ENCODE data around the gene EML2. TPM values are rescaled to one million over a fixed set of nuclear protein-coding genes. Genes with fewer than 3 reads are reported as not detected.

EML2 gene
- total and polyA plus RNA-seq, 2 of the 8 experiments (the other 6 are each of a cell fraction or from before 2014, with no cell fraction given) = 28.8 to 29.4 TPM

DNA sequence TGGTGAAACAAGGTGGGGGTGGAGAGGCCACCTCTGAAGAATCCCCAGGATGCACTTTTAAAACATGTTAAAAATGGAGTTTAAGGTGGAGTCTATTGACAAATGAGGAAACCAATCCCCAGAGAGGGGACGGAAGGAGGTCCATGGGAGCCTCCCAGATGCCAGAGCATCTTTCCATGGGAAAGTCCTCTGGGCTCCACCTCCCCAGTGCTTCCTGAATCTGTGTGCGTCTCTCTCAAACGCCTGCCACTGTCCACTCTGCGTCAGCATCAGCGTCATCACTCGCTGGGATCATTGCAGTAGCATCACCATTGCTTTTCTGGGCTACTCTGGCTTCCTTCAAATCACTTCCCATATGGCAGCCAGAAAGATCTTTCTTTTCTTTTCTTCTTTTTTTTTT lies 43.4 kb downstream of the EML2 start (continued):
- no peak for TF ChIP-seq CHD7 (IDR thresholded peaks at IDR 0.05; ENCODE audit: insufficient replicate concordance, low read length)
- no peak for TF ChIP-seq BCL11A (IDR thresholded peaks at IDR 0.05; ENCODE audit: low read depth in 2 of 2, low read length in 2 of 2)
- no peak for TF ChIP-seq TAF7 (optimal IDR thresholded peaks at IDR 0.05; ENCODE audit: borderline replicate concordance, low read depth, low read length)
- TF ChIP-seq, protein P1, sequence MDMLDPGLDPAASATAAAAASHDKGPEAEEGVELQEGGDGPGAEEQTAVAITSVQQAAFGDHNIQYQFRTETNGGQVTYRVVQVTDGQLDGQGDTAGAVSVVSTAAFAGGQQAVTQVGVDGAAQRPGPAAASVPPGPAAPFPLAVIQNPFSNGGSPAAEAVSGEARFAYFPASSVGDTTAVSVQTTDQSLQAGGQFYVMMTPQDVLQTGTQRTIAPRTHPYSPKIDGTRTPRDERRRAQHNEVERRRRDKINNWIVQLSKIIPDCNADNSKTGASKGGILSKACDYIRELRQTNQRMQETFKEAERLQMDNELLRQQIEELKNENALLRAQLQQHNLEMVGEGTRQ (IDR thresholded peaks at IDR 0.05; ENCODE audit: low read length) = no peak
- no peak for TF ChIP-seq EP300 (IDR thresholded peaks at IDR 0.05; ENCODE audit: borderline replicate concordance in 1 of 2, low read depth in 2 of 2, low read length in 2 of 2)
- TF ChIP-seq YY1 (IDR thresholded peaks at IDR 0.05; ENCODE audit: low read depth, low read length) = no peak
- TF ChIP-seq ZNF274 (IDR thresholded peaks at IDR 0.05; ENCODE audit: borderline replicate concordance, extremely low read depth, low read length) = no peak
- TF ChIP-seq MAX (IDR thresholded peaks at IDR 0.05) = no peak
- TF ChIP-seq, protein P2, sequence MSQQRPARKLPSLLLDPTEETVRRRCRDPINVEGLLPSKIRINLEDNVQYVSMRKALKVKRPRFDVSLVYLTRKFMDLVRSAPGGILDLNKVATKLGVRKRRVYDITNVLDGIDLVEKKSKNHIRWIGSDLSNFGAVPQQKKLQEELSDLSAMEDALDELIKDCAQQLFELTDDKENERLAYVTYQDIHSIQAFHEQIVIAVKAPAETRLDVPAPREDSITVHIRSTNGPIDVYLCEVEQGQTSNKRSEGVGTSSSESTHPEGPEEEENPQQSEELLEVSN (IDR thresholded peaks at IDR 0.05) = no peak

Data from H1 (cell line).